ENCODE measurements around the gene GDF2. TPM values are rescaled to one million over a fixed set of nuclear protein-coding genes. Genes with fewer than 3 reads are reported as not detected.

The GDF2 gene
- total RNA-seq, 1 experiment from 2014 or later, result not detected

DNA sequence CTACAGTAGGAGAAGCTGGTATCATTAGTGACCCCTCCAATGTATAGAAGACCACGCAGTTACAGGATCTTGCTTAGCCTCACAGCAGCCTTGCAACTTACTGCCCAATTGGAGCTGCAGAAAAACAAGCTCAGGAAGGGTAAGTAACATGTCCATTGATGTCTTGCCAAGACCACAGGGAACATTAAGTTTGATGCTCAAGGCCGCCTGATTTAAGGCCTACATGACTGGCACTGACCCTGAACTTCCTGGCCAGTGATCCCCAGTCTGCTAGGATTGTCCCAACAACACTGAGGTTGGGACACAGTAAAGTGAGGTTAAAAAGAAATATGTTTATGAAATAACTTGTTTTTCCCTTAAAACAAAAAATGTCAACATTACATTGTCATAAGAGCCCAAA is 6.8 kb upstream of the GDF2 start:
- CTCF ChIA-PET, result no interaction called here
- TF ChIP-seq, protein P1, sequence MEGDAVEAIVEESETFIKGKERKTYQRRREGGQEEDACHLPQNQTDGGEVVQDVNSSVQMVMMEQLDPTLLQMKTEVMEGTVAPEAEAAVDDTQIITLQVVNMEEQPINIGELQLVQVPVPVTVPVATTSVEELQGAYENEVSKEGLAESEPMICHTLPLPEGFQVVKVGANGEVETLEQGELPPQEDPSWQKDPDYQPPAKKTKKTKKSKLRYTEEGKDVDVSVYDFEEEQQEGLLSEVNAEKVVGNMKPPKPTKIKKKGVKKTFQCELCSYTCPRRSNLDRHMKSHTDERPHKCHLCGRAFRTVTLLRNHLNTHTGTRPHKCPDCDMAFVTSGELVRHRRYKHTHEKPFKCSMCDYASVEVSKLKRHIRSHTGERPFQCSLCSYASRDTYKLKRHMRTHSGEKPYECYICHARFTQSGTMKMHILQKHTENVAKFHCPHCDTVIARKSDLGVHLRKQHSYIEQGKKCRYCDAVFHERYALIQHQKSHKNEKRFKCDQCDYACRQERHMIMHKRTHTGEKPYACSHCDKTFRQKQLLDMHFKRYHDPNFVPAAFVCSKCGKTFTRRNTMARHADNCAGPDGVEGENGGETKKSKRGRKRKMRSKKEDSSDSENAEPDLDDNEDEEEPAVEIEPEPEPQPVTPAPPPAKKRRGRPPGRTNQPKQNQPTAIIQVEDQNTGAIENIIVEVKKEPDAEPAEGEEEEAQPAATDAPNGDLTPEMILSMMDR (conservative IDR thresholded peaks at IDR 0.05; ENCODE audit: low read depth, low read length), result no peak
- TF ChIP-seq EZH2 (IDR thresholded peaks at IDR 0.05; ENCODE audit: borderline replicate concordance, low read depth, low read length, poor library complexity, severe bottlenecking), result no peak
- Histone ChIP-seq H3K36me3 (ENCODE audit: insufficient read depth, low read length, poor library complexity, severe bottlenecking) (no peaks in the 10 kb centered on the region), H3K4me1 (ENCODE audit: insufficient read depth, low read length, poor library complexity, severe bottlenecking) (no peaks in the 10 kb centered on the region), H3K27me3 (replicated peaks; ENCODE audit: insufficient read depth, low read depth, low read length, poor library complexity) (no peaks in the 10 kb centered on the region), H3K4me3 (ENCODE audit: low read depth, low read length, poor library complexity, severe bottlenecking) (no peak overlapping the region), H3K27ac (ENCODE audit: low read depth, low read length, poor library complexity, severe bottlenecking) (no peak overlapping the region), H3K9me3 (ENCODE audit: low read depth, low read length, poor library complexity, severe bottlenecking) (no peaks in the 10 kb centered on the region)
- intact Hi-C loops (cut with micrococcal nuclease; ENCODE audit: unreplicated experiment), result loop anchor here (10.0 kb wide), 1 partner anchor 59 kb away; no protein-coding TSS in a partner anchor
- no TSS peak for BruUV-seq (replicated peaks)
- POLR2A ChIA-PET (ENCODE audit: low non-redundant PET), result no interaction called here
- no peak for DNase-seq (ENCODE audit: low spot score)

DNA sequence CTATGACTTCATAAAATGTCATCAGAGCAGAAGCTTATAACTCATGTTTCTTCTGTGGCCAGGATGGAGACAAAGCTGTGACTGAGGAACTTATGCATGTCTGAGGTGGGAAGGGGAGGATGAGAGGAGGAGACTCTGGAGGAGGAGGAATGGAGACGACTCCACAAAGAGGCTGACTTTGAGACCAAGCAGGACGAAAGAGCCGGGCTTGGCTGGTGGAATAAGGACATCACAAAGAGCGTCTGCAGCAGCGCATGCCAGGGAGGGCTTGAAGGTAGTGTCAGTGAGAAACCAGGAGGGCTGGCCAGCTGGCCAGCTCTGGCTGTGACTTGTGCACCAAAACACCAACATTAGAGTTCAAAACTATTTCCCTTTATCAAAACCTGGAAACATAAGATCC is 6.1 kb upstream of the GDF2 start:
- no peaks in the 10 kb centered on the region for H3K27me3 ChIP-seq (replicated peaks; ENCODE audit: insufficient read depth, low read depth, low read length, poor library complexity)
- no peak for DNase-seq (ENCODE audit: low spot score)
- H3K36me3 ChIP-seq (ENCODE audit: insufficient read depth, low read length, poor library complexity, severe bottlenecking), result no peaks in the 10 kb centered on the region
- intact Hi-C loops (cut with micrococcal nuclease; ENCODE audit: unreplicated experiment), result loop anchor here (10.0 kb wide), 1 partner anchor 59 kb away; no protein-coding TSS in a partner anchor
- H3K9me3 ChIP-seq (ENCODE audit: low read depth, low read length, poor library complexity, severe bottlenecking), result no peaks in the 10 kb centered on the region
- no peak overlapping the region for H3K27ac ChIP-seq (ENCODE audit: low read depth, low read length, poor library complexity, severe bottlenecking)
- no TSS peak for BruUV-seq (replicated peaks)
- no peaks in the 10 kb centered on the region for H3K4me1 ChIP-seq (ENCODE audit: insufficient read depth, low read length, poor library complexity, severe bottlenecking)
- POLR2A ChIA-PET (ENCODE audit: low non-redundant PET), result no interaction called here
- H3K4me3 ChIP-seq (ENCODE audit: low read depth, low read length, poor library complexity, severe bottlenecking), result no peak overlapping the region
- CTCF ChIA-PET, result no interaction called here
- TF ChIP-seq, protein P1 (conservative IDR thresholded peaks at IDR 0.05; ENCODE audit: low read depth, low read length), result no peak
- no peak for TF ChIP-seq EZH2 (IDR thresholded peaks at IDR 0.05; ENCODE audit: borderline replicate concordance, low read depth, low read length, poor library complexity, severe bottlenecking)

DNA sequence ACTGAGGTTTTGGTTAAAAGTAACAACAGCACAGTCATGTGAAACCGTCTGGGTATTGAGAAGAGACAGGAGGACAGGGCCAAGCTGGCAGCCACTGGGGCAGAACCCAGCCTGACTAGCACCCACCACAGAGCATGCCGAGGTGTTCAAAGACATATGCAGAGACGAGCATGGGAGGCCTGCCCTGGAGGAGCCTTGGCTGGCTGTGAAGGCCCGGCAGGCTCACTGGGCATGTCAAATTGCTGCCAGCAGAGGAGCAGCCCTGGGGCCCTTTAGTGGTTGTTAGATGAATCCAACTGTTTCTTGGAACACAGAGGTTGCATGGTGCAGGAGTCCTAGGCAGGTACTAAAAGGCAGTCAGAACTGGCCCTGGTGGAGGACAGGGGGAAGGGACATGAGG is 5.0 kb upstream of the GDF2 start:
- ChIA-PET POLR2A (ENCODE audit: low non-redundant PET) (no interaction called here), CTCF (no interaction called here)
- H3K36me3 ChIP-seq (ENCODE audit: insufficient read depth, low read length, poor library complexity, severe bottlenecking), result no peaks in the 10 kb centered on the region
- no peak overlapping the region for H3K27ac ChIP-seq (ENCODE audit: low read depth, low read length, poor library complexity, severe bottlenecking)
- TF ChIP-seq EZH2 (IDR thresholded peaks at IDR 0.05; ENCODE audit: borderline replicate concordance, low read depth, low read length, poor library complexity, severe bottlenecking), result no peak
- TF ChIP-seq, protein P1 (conservative IDR thresholded peaks at IDR 0.05; ENCODE audit: low read depth, low read length), result no peak
- H3K4me1 ChIP-seq (ENCODE audit: insufficient read depth, low read length, poor library complexity, severe bottlenecking), result no peaks in the 10 kb centered on the region
- no TSS peak for BruUV-seq (replicated peaks)
- intact Hi-C loops (cut with micrococcal nuclease; ENCODE audit: unreplicated experiment), result loop anchor here (10.0 kb wide), 1 partner anchor 58 kb away; no protein-coding TSS in a partner anchor
- H3K27me3 ChIP-seq (replicated peaks; ENCODE audit: insufficient read depth, low read depth, low read length, poor library complexity), result no peaks in the 10 kb centered on the region
- no peak overlapping the region for H3K4me3 ChIP-seq (ENCODE audit: low read depth, low read length, poor library complexity, severe bottlenecking)
- H3K9me3 ChIP-seq (ENCODE audit: low read depth, low read length, poor library complexity, severe bottlenecking), result no peaks in the 10 kb centered on the region
- DNase-seq (ENCODE audit: low spot score), result no peak
